GM21390 (cell line): ENCODE measurements around the gene CACNA2D4.
"Not testable (repeated sequence)": the region's sequence is repeated elsewhere in the genome, so short reads cannot be mapped to it uniquely, and the experiment has no call there.

Source experiments
- ATAC-seq: cut with Tn5 transposase; IDR thresholded peaks from one replicate; pipeline ENCODE4 v1.9.1; 2021; ENCODE audit not compliant: unreplicated experiment

Gene CACNA2D4

GRCh38 chr12:1820896-1821291 is 97.6 kb downstream of the CACNA2D4 start:
- no peak for ATAC-seq

- no peak for ATAC-seq
Measured at GRCh38 chr12:1820191-1820895, 98.1 kb downstream of the CACNA2D4 start, which contains the start of gene LRTM2. LRTM2 (plus strand) TSS chr12:1820565; CDS start chr12:1828149, 7,584 bp downstream.

GRCh38 chr12:1819571-1819970 is 98.9 kb downstream of the CACNA2D4 start:
- no peak for ATAC-seq

- ATAC-seq = no peak
Measured at GRCh38 chr12:1819050-1819449, 99.4 kb downstream of the CACNA2D4 start.

GRCh38 chr12:1817928-1818327 is 100.5 kb downstream of the CACNA2D4 start:
- not testable (repeated sequence) for ATAC-seq

GRCh38 chr12:1816730-1817348 is 101.6 kb downstream of the CACNA2D4 start:
- ATAC-seq = no peak

- ATAC-seq = no peak
Measured at GRCh38 chr12:1815814-1816729, 102.4 kb downstream of the CACNA2D4 start.

- ATAC-seq = no peak
Measured at GRCh38 chr12:1815108-1815507, 103.3 kb downstream of the CACNA2D4 start.

- ATAC-seq = no peak
Measured at GRCh38 chr12:1814266-1814665, 104.2 kb downstream of the CACNA2D4 start.

- ATAC-seq = no peak
Measured at GRCh38 chr12:1812650-1813302, 105.7 kb downstream of the CACNA2D4 start.

- no peak for ATAC-seq
Measured at GRCh38 chr12:1811948-1812291, 106.5 kb downstream of the CACNA2D4 start.

GRCh38 chr12:1811281-1811947 is 107.0 kb downstream of the CACNA2D4 start:
- ATAC-seq = no peak

- ATAC-seq = no peak
Measured at GRCh38 chr12:1810931-1811280, 107.5 kb downstream of the CACNA2D4 start.

GRCh38 chr12:1810201-1810930 is 108.1 kb downstream of the CACNA2D4 start:
- ATAC-seq = no peak

GRCh38 chr12:1809591-1810190 is 108.8 kb downstream of the CACNA2D4 start:
- ATAC-seq = no peak

GRCh38 chr12:1808798-1809480 is 109.5 kb downstream of the CACNA2D4 start:
- no peak for ATAC-seq

- ATAC-seq = no peak
Measured at GRCh38 chr12:1808036-1808797, 110.2 kb downstream of the CACNA2D4 start.

GRCh38 chr12:1807087-1807860 is 111.2 kb downstream of the CACNA2D4 start:
- no peak for ATAC-seq
